Sigmoid colon (tissue), 3 donors: ENCODE data around the gene THSD7B.

Experiments
- CTCF ChIP-seq, 4 experiments: fragments of 450-650 bp in 3 of 4; fragments of 200-600 bp in 1 of 4; IDR thresholded peaks; one replicate each; pipeline ENCODE4 v1.5.1; 2016 to 2019; ENCODE audit warnings: antibody characterized with exemption in 4 of 4, mild to moderate bottlenecking in 3 of 4, moderate library complexity in 2 of 4
- POLR2A ChIP-seq, 2 donors: fragments of 450-650 bp; IDR thresholded peaks; one replicate each; pipeline ENCODE4 v1.6.1; 2016; ENCODE audit warnings: antibody characterized with exemption in 2 of 2, mild to moderate bottlenecking in 2 of 2, moderate library complexity in 2 of 2

- TF ChIP-seq CTCF (IDR thresholded peaks at IDR 0.05) (no peak), POLR2A (IDR thresholded peaks at IDR 0.05) (no peak)
Observed at GRCh38 chr2:137185378-137186078, 420.2 kb downstream of the THSD7B start.
